ENCODE results near the gene TPD52L2. TPM values are rescaled to one million over a fixed set of nuclear protein-coding genes. Genes with fewer than 3 reads are reported as not detected.
"Not testable (repeated sequence)": the region's sequence is repeated elsewhere in the genome, so short reads cannot be mapped to it uniquely, and the experiment has no call there.

TPD52L2 gene
- polyA plus RNA-seq, 1 experiment = 202 TPM

DNA sequence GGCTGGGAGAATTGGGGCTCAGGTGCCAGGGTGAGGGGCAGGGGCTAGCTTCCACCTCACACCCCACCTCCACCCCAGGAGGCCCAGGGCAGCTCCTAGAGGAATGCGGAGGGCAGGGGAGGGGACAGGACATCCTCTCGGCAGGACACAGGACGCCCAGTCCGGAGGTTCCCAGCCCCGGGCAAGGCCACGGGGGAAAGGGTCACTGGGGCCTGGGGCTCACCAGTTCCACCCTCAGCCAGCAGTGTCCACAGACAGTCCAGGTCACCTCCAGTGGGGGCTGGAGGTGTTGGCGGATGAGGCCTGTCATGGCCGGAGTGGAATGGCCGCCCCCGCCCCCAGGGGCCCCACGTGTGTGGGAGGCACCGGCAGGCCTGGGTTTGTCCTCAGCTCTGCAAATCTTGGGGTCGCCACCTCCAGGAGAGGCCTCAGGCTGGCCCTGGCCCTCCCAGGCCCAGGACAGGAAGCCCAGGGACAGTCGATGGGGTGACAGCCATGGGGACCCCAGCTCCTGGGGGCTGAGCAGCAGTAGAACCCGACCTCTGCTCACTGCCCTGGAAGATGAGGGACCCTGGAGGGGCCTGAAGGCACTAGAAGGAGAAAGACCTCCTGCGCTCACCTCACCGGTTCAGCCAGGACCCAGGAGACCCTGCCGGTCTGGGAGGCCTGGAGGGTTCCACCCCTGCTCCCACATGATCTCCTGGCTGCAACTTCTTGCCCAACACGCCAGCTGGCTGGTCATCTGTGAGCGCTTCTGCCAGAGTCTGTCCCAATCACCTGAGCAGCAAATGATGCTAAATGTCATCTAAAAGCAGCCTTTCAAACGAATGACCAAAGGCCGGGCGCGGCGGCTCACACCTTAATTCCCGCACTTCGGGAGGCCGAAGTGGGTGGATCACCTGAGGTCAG lies 16.8 kb upstream of the TPD52L2 start:
- TF ChIP-seq, protein P1, sequence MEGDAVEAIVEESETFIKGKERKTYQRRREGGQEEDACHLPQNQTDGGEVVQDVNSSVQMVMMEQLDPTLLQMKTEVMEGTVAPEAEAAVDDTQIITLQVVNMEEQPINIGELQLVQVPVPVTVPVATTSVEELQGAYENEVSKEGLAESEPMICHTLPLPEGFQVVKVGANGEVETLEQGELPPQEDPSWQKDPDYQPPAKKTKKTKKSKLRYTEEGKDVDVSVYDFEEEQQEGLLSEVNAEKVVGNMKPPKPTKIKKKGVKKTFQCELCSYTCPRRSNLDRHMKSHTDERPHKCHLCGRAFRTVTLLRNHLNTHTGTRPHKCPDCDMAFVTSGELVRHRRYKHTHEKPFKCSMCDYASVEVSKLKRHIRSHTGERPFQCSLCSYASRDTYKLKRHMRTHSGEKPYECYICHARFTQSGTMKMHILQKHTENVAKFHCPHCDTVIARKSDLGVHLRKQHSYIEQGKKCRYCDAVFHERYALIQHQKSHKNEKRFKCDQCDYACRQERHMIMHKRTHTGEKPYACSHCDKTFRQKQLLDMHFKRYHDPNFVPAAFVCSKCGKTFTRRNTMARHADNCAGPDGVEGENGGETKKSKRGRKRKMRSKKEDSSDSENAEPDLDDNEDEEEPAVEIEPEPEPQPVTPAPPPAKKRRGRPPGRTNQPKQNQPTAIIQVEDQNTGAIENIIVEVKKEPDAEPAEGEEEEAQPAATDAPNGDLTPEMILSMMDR (IDR thresholded peaks at IDR 0.05; ENCODE audit: low read depth, low read length) = no peak
- DNase-seq (ENCODE audit: low read depth, low spot score) = no peak
- peaks cover 2% of the 10 kb centered on the region for H3K27me3 ChIP-seq (ENCODE audit: control insufficient read depth, insufficient read depth, low read length)
- no peaks in the 10 kb centered on the region; the same call in 1 of the 2 replicates for H3K9me3 ChIP-seq (ENCODE audit: control insufficient read depth, insufficient read depth, low read length)
- H3K27ac ChIP-seq (ENCODE audit: low read depth, low read length) = no peak overlapping the region
- CTCF ChIA-PET = interaction anchor here (0.6 to 1.5 kb wide), 3 partner anchors 10 to 75 kb away, joined by 3 to 4 read pairs (median 3); no protein-coding TSS in a partner anchor
- POLR2A ChIA-PET = interaction anchor here (0.9 to 1.4 kb wide), 2 partner anchors 18 to 108 kb away, joined by 3 read pairs; no protein-coding TSS in a partner anchor
- no peak overlapping the region for H3K4me3 ChIP-seq (ENCODE audit: low read depth, low read length)

DNA sequence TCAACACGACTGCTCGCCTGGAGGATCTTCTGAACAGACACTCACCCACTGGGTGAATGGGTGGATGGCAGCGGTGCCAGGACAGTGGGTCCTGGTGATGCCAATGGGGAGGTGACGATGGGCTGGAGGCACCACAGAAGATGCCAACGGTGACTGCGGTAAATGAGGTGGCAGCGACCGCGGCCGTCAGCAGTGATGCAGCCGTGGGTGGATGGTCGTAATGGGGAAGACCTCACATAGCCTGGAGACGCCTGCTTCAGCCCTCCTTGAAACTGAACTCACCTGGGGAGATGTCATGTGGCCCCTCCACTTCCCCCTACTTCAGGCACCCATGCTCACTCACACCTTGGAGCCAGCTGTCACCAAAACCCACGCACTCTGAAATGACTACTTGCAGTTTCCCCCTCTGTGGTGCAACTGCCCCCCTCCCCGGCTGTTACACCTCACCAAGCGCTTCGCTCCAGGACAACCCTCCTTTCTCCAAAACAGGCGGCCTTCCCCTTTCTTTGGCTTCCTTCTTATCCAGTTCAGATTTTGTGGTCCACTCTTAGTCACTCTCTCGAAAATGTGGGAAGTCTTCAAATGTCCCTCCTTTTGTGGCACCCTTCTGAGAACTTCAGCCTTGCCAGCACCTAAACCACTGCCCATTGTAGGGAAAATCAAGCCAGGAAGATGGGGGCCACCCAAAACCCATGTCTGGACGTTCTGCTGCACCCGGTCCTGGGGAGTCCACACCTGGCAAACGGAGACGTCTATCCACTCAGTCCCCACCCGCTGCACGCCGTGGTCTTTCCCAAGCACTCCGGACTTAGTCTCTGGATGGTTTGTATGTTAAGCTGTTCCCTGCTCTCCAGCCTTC lies 14.2 kb upstream of the TPD52L2 start:
- TF ChIP-seq, protein P1 (IDR thresholded peaks at IDR 0.05; ENCODE audit: low read depth, low read length) = no peak
- no peak for DNase-seq (ENCODE audit: low read depth, low spot score)

DNA sequence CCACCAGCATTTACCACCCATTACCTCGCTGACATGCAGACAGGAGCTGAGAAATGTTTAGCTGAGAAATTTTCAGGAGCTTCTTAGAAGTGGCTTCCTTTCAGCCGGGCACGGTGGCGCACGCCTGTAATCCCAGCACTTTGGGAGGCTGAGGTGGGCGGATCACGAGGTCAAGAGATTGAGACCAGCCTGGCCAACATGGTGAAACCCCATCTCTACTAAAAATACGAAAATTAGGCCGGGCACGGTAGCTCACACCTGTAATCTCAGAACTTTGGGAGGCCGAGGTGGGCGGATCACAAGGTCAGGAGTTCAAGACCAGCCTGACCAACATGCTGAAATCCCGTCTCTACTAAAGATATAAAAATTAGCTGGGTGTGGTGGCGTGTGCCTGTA lies 13.5 kb upstream of the TPD52L2 start:
- DNase-seq (ENCODE audit: low read depth, low spot score); POLR2A ChIA-PET; H3K4me3 ChIP-seq (ENCODE audit: low read depth, low read length); H3K27me3 ChIP-seq (ENCODE audit: control insufficient read depth, insufficient read depth, low read length); H3K9me3 ChIP-seq (ENCODE audit: control insufficient read depth, insufficient read depth, low read length); H3K27ac ChIP-seq (ENCODE audit: low read depth, low read length): not testable (repeated sequence)
- CTCF ChIA-PET = interaction anchor here (0.6 kb wide), 1 partner anchor 252 kb away, joined by 7 read pairs; no protein-coding TSS in a partner anchor

More for the DNA sequence above, 14.2 kb upstream of the TPD52L2 start:
- ChIA-PET CTCF (interaction anchor here (0.6 kb wide), 1 partner anchor 251 kb away, joined by 7 read pairs; no protein-coding TSS in a partner anchor), POLR2A (no interaction called here)
- no peak overlapping the region for H3K4me3 ChIP-seq (ENCODE audit: low read depth, low read length)
- no peaks in the 10 kb centered on the region for H3K27me3 ChIP-seq (ENCODE audit: control insufficient read depth, insufficient read depth, low read length)
- no peak overlapping the region for H3K27ac ChIP-seq (ENCODE audit: low read depth, low read length)
- no peaks in the 10 kb centered on the region; the same call in 1 of the 2 replicates for H3K9me3 ChIP-seq (ENCODE audit: control insufficient read depth, insufficient read depth, low read length)

DNA sequence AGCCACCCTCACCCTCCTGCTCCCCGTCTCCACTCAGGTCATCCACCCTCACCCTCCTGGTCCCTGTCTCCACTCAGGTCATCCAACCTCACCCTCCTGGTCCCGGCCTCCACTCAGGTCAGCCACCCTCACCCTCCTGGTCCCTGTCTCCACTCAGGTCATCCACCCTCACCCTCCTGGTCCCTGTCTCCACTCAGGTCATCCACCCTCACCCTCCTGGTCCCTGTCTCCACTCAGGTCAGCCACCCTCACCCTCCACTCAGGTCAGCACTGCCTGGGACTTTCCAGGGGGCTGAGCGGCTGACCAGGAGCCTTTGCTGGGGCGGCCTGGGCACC lies 11.4 kb upstream of the TPD52L2 start:
- CTCF ChIA-PET = not testable (repeated sequence)

DNA sequence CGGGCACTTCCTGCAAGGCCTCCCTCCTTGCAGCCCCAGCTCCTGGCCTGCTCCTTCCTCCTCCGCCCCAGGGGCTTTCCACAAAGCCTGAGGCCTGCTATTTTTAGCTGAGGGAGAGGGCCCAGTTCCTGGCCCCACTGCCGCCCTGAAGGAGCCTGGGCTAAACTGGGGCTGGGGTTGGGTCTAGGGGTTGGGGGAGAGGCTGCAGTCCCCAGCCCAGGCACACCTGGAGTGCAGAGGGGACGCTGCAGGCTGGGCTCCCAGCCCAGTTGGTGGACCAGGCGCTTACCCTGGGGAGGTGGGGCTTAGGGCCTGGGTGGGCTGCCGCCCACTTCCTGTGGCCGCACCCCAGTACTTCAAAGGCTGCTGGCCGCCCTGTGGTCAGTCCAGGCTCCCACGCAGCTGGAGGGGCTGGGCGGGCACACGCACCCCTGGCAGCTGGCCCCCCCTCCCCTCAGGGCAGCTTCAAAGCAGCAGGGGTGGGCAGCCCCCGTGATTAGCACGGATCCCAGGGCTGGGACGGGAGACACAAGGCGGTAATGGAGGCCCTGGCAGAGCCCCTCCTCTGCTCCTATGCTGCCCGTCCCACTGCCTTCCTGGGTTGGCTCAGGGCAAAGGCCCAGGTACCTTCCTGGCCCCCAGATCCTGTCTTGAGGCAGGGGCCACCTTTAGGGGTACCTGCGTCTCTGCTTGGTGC lies 10.9 kb upstream of the TPD52L2 start:
- TF ChIP-seq, protein P1 (IDR thresholded peaks at IDR 0.05; ENCODE audit: low read depth, low read length) = no peak
- Histone ChIP-seq H3K4me3 (ENCODE audit: low read depth, low read length) (no peak overlapping the region), H3K27me3 (ENCODE audit: control insufficient read depth, insufficient read depth, low read length) (no peaks in the 10 kb centered on the region), H3K27ac (ENCODE audit: low read depth, low read length) (no peak overlapping the region), H3K9me3 (ENCODE audit: control insufficient read depth, insufficient read depth, low read length) (no peaks in the 10 kb centered on the region; the same call in 1 of the 2 replicates)
- ChIA-PET CTCF (interaction anchor here (1.6 kb wide), 1 partner anchor 10 kb away, joined by 4 read pairs; no protein-coding TSS in a partner anchor), POLR2A (interaction anchor here (1.8 kb wide), 1 partner anchor 11 kb away, joined by 15 read pairs; the partner anchor contains the start of gene TPD52L2)
- no peak for DNase-seq (ENCODE audit: low read depth, low spot score)

More for the DNA sequence above, 11.4 kb upstream of the TPD52L2 start:
- H3K27me3 ChIP-seq (ENCODE audit: control insufficient read depth, insufficient read depth, low read length); H3K9me3 ChIP-seq (ENCODE audit: control insufficient read depth, insufficient read depth, low read length); DNase-seq (ENCODE audit: low read depth, low spot score); H3K27ac ChIP-seq (ENCODE audit: low read depth, low read length); POLR2A ChIA-PET; H3K4me3 ChIP-seq (ENCODE audit: low read depth, low read length): not testable (repeated sequence)

Data from AG04450 (cell line).